Left ventricle myocardium inferior (tissue), 1 donor: ENCODE measurements around the gene PDS5B. TPM values are rescaled to one million over a fixed set of nuclear protein-coding genes. Genes with fewer than 3 reads are reported as not detected.

Source experiments
- DNase-seq: peaks from one replicate; pipeline ENCODE4 v3.0.0-alpha.2; 2020
- H3K27ac ChIP-seq: fragments of 200-600 bp; replicated peaks from 2 replicates; pipeline ENCODE4 v1.8.0; 2021
- H3K27me3 ChIP-seq: fragments of 200-600 bp; 2 replicates; pipeline ENCODE4 v1.8.0; 2021; ENCODE audit warnings: low read depth
- H3K36me3 ChIP-seq: fragments of 200-600 bp; 2 replicates; pipeline ENCODE4 v1.8.0; 2021
- H3K4me1 ChIP-seq: fragments of 200-600 bp; 2 replicates; pipeline ENCODE4 v1.8.0; 2021
- H3K4me3 ChIP-seq: fragments of 200-600 bp; 2 replicates; pipeline ENCODE4 v1.8.0; 2021; ENCODE audit warnings: mild to moderate bottlenecking, moderate library complexity
- H3K9me3 ChIP-seq: fragments of 200-600 bp; replicated peaks from 2 replicates; pipeline ENCODE4 v1.8.0; 2021
- CTCF ChIP-seq: fragments of 200-600 bp; IDR thresholded peaks from 2 replicates; pipeline ENCODE4 v1.8.0; 2021; ENCODE audit warnings: antibody characterized with exemption, mild to moderate bottlenecking, borderline replicate concordance
- intact Hi-C: fragments of 100-400 bp; cut with micrococcal nuclease; formaldehyde crosslinking; loops from one replicate; pipeline ENCODE4 v1.11.0; 2022
- total RNA-seq: library from RNA; stranded (reverse); fragmentation: NEBNext Ultra II Directional; extraction: Animal tissue kit (Norgen Biotek cat#: 25700); gene quantifications from one replicate; pipeline ENCODE4 v1.2.1, GENCODE V29; 2021
- donor health status: DM: no; HTN: yes; CAD: no; lungs with severe emphysema.

PDS5B gene
- total RNA-seq, 1 donor from 2014 or later, result 20.4 TPM

GRCh38 chr13:32682130-32682529 lies 95.9 kb downstream of the PDS5B start:
- DNase-seq, result no peak
- H3K4me3 ChIP-seq, result no peak overlapping the region
- peaks cover 53% of the 10 kb centered on the region for H3K36me3 ChIP-seq
- no peak overlapping the region for H3K27ac ChIP-seq
- no peak for TF ChIP-seq CTCF
- H3K4me1 ChIP-seq, result no peaks in the 10 kb centered on the region
- H3K9me3 ChIP-seq, result no peaks in the 10 kb centered on the region
- intact Hi-C loops, result no loop called here
- H3K27me3 ChIP-seq, result no peaks in the 10 kb centered on the region

GRCh38 chr13:32682740-32683139 lies 96.5 kb downstream of the PDS5B start:
- DNase-seq, result no peak
- H3K36me3 ChIP-seq, result peaks cover 53% of the 10 kb centered on the region
- no peak for TF ChIP-seq CTCF
- intact Hi-C loops, result no loop called here
- H3K9me3 ChIP-seq, result no peaks in the 10 kb centered on the region
- H3K27me3 ChIP-seq, result no peaks in the 10 kb centered on the region
- H3K4me1 ChIP-seq, result no peaks in the 10 kb centered on the region
- no peak overlapping the region for H3K27ac ChIP-seq
- H3K4me3 ChIP-seq, result no peak overlapping the region

GRCh38 chr13:32687275-32687674 lies 101.0 kb downstream of the PDS5B start:
- H3K27ac ChIP-seq, result no peak overlapping the region
- H3K27me3 ChIP-seq, result no peaks in the 10 kb centered on the region
- no peaks in the 10 kb centered on the region for H3K4me1 ChIP-seq
- H3K36me3 ChIP-seq, result peaks cover 34% of the 10 kb centered on the region
- intact Hi-C loops, result no loop called here
- H3K9me3 ChIP-seq, result no peaks in the 10 kb centered on the region
- no peak overlapping the region for H3K4me3 ChIP-seq
- DNase-seq, result no peak
- TF ChIP-seq CTCF, result no peak

- Histone ChIP-seq H3K27ac (no peak overlapping the region), H3K27me3 (no peaks in the 10 kb centered on the region), H3K4me3 (no peak overlapping the region), H3K36me3 (peaks cover 10% of the 10 kb centered on the region), H3K4me1 (no peaks in the 10 kb centered on the region), H3K9me3 (no peaks in the 10 kb centered on the region)
- no peak for TF ChIP-seq CTCF
- no peak for DNase-seq
- intact Hi-C loops, result no loop called here
Observed at GRCh38 chr13:32695602-32696250, 109.5 kb downstream of the PDS5B start.

GRCh38 chr13:32707471-32707870 lies 121.2 kb downstream of the PDS5B start:
- no peak overlapping the region for H3K27ac ChIP-seq
- peaks cover 56% of the 10 kb centered on the region for H3K36me3 ChIP-seq
- H3K27me3 ChIP-seq, result no peaks in the 10 kb centered on the region
- no peaks in the 10 kb centered on the region for H3K9me3 ChIP-seq
- H3K4me1 ChIP-seq, result no peaks in the 10 kb centered on the region
- DNase-seq, result no peak
- no peak for TF ChIP-seq CTCF
- H3K4me3 ChIP-seq, result no peak overlapping the region
- intact Hi-C loops, result no loop called here
